Heart right ventricle (tissue), 16 donors: Measurements from ENCODE around the gene DDRGK1. TPM values are rescaled to one million over a fixed set of nuclear protein-coding genes. Genes with fewer than 3 reads are reported as not detected.

Experiments
- ATAC-seq, 8 donors: fragments of 200-7000 bp; cut with Tn5 transposase; one replicate each; pipeline ENCODE4 v1.9.1; 2020; ENCODE audit warnings: mild to moderate bottlenecking in 8 of 8, moderate library complexity in 8 of 8, moderate number of reproducible peaks in 1 of 8
- DNase-seq, 2 donors: peaks; one replicate each; pipeline ENCODE4 v3.0.0-alpha.2; 2020
- H3K27ac ChIP-seq, 10 donors: fragments of 200-600 bp; sonication (generic) in 2 of 10; one replicate each; pipeline versions ENCODE4 v1.5.0 to v1.8.0; 2020 to 2022; ENCODE audit warnings: mild to moderate bottlenecking in 3 of 10
- H3K27me3 ChIP-seq, 7 donors: fragments of 200-600 bp; one replicate each; pipeline ENCODE4 v1.8.0; 2021 to 2022; ENCODE audit warnings: mild to moderate bottlenecking in 2 of 7
- H3K36me3 ChIP-seq, 9 donors: fragments of 200-600 bp; sonication (generic) in 1 of 9; one replicate each; pipeline versions ENCODE4 v1.5.0 to v1.8.0; 2020 to 2022; ENCODE audit warnings: mild to moderate bottlenecking in 2 of 9
- H3K4me1 ChIP-seq, 9 donors: fragments of 200-600 bp; sonication (generic) in 1 of 9; one replicate each; pipeline versions ENCODE4 v1.5.0 to v1.8.0; 2020 to 2022; ENCODE audit warnings: mild to moderate bottlenecking in 4 of 9
- H3K4me3 ChIP-seq, 10 donors: fragments of 200-600 bp; sonication (generic) in 2 of 10; one replicate each; pipeline versions ENCODE4 v1.5.0 to v1.8.0; 2020 to 2022; ENCODE audit warnings: mild to moderate bottlenecking in 7 of 10, moderate library complexity in 2 of 10
- H3K9me3 ChIP-seq, 11 donors: fragments of 200-600 bp in 10 of 11; sonication (generic) in 2 of 11; one replicate each; pipeline versions ENCODE4 v1.5.0 to v1.8.0; 2013 to 2022; ENCODE audit warnings: mild to moderate bottlenecking in 2 of 11, control low read depth in 1 of 11, moderate library complexity in 1 of 11
- WGBS, 2 donors: extraction: QIAGEN DNeasy Blood & Tissue Kit; methylation state at CpG; one replicate each; pipeline ENCODE4 v1.1.7; 2013; ENCODE audit warnings: inconsistent platforms in 1 of 2; 5-methylcytosine and 5-hydroxymethylcytosine counted together
- intact Hi-C, 10 donors: fragments of 100-400 bp; cut with DNase I; formaldehyde crosslinking; loops; one replicate each; pipeline versions ENCODE4 v1.11.1 to v1.14.2; 2022
- polyA plus RNA-seq, 2 donors: library from polyadenylated mRNA; stranded (reverse); fragments of 200-250 nt; gene quantifications; one replicate each; pipeline ENCODE4 v1.2.3, GENCODE V29; 2013
- total RNA-seq, 10 donors: library from RNA; stranded (reverse); fragmentation: NEBNext Ultra II Directional in 3 of 10; extraction: Animal tissue kit (Norgen Biotek cat#: 25700) in 3 of 10; gene quantifications; one replicate each; pipeline versions ENCODE4 v1.2.1 to v1.2.4, GENCODE V29; 2021 to 2023
- TF ChIP-seq, protein P1 (sequence below), 9 donors: fragments of 200-600 bp; sonication (generic) in 2 of 9; IDR thresholded peaks; one replicate each; pipeline versions ENCODE4 v1.5.0 to v1.8.0; 2021 to 2022; ENCODE audit warnings: antibody characterized with exemption in 9 of 9, mild to moderate bottlenecking in 5 of 9, moderate library complexity in 1 of 9
- donor health status: Arrhythmogenic right ventricular cardiomyopathy.
- donor health status: ischemic (EF 13 %, LVEDD 7.1; RV severe dilation, severe dysfunction).
- donor health status: healthy with polysubstance abuse.
- donor health status: DM: no; HTN: yes; CAD: no.
- donor health status: DM: no; HTN: no; CAD: no.
- donor health status: ischemic (EF 25% LVEDD 6.9; RV normal size, moderate dysfunction).
- donor health status: ischemic (EF 25% LVEDD 5.7; RV mildly dilated, moderate dysfunction).
- donor health status: healthy.
- donor health status: DM: yes; HTN: yes; CAD: no.
- donor health status: Ischemic cardiomyopathy.
- donor health status: ischemic (EF 35%, LVEDD 5.7; RV mildly dilated, moderate dysfunction).
- donor health status: nonischemic (EF 11% LVEDD 7.7; RV severe dilation, severe dysfunction).
- donor health status: DM: yes; HTN: yes; CAD: no.
- donor health status: PGD.
- donor health status: ischemic (EF 29% LVEDD 5.4; RV normal size, mild dysfunction).
- donor health status: nonischemic (EF 23%, LVEDD 6.1; RV moderate dilation, normal function).

DDRGK1 gene
- total and polyA plus RNA-seq, 12 donors: 25.2 to 77.1 (median 30.9) TPM

DNA sequence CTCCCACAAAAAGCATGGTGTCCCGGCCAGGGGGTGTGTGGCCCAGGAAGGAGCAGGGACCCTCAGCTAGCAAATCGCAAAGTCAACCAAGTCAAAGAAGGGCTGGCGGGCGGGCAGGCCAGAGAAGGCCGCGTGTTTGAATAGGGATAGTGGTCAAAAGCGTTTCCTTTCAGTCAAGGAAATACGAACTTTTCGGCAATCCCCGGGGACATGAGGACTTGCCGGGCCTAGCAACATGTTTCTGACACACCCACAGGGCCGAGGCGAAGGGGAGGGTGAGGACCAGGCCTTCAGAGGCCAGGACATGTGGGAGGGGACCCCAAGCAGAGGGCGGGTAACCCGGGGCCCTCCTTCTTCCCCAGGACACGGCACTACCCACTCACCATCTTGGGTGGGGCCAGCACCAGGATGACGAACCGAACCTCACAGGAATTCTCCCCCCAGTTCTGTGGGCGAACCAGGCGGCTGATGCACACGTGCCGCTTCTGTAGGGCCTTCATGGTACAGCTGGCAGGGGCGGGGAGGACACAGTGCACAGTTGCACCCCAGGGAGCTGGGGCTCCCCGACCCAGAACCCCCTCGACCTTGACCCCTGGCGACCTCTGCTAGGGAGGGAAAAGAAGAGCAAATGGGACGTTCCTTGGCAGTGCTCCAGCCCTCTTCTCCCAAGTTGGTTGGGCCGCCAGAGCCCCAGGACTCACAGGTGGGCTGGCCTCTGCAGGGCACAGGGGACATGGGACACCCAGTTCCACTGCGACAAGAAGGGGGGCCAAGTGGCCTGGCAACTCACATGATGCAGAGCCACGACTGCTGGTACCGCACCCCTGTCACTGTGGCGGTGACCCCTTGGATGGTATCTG lies 28.9 kb upstream of the DDRGK1 start:
- 88 to 90% methylated on average over 32 of the region's 32 CpGs for WGBS, 2 donors
- TF ChIP-seq, protein P1, sequence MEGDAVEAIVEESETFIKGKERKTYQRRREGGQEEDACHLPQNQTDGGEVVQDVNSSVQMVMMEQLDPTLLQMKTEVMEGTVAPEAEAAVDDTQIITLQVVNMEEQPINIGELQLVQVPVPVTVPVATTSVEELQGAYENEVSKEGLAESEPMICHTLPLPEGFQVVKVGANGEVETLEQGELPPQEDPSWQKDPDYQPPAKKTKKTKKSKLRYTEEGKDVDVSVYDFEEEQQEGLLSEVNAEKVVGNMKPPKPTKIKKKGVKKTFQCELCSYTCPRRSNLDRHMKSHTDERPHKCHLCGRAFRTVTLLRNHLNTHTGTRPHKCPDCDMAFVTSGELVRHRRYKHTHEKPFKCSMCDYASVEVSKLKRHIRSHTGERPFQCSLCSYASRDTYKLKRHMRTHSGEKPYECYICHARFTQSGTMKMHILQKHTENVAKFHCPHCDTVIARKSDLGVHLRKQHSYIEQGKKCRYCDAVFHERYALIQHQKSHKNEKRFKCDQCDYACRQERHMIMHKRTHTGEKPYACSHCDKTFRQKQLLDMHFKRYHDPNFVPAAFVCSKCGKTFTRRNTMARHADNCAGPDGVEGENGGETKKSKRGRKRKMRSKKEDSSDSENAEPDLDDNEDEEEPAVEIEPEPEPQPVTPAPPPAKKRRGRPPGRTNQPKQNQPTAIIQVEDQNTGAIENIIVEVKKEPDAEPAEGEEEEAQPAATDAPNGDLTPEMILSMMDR (IDR thresholded peaks at IDR 0.05): no peak
- H3K4me3 ChIP-seq: no peak overlapping the region
- intact Hi-C loops: no loop called here
- H3K4me1 ChIP-seq: peaks cover under 1 to 9% (median 8%) of the 10 kb centered on the region in 9 donors
- H3K27ac ChIP-seq: no peak overlapping the region
- H3K9me3 ChIP-seq: no peaks in the 10 kb centered on the region
- no peak for ATAC-seq
- H3K36me3 ChIP-seq: no peaks in the 10 kb centered on the region
- no peak for DNase-seq
- H3K27me3 ChIP-seq: peaks cover 5 to 31% (median 25%) of the 10 kb centered on the region in 7 donors

DNA sequence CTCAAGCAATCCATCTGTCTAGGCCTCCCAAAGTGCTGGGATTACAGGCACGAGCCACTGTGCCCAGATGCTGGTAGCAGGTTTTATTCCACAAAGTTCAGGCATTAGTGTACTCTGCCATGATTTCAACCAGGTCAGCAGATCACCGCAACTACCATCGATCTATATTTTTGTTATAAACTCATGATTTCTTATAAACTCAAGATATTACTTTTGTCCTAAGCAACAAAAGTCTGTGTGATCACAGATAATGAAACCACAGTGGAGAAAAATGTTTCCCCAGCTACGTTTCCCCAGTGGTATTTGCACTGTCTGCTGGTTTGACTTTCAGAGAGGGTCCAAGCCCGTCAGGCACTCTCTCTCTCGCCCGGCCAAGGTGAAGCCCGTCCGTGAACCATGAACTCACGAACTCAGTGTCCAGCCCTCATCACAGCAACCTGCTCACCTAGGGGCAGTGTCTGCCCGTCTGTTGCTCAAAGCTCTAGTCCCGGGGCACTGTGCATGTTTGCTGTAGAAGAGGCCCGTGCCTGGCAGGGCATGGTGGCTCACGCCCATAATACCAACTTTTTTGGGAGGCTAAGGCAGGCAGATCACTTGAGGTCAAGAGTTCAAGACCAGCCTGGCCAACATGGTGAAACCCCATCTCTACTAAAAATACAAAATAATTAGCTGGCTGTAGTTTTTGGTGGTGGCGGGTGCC lies 27.6 kb upstream of the DDRGK1 start:
- Histone ChIP-seq H3K27ac (no peak overlapping the region), H3K4me3 (no peak overlapping the region), H3K27me3 (peaks cover 0 to 17% (median 14%) of the 10 kb centered on the region in 7 donors), H3K36me3 (peaks cover 0 to 4% (median 0%) of the 10 kb centered on the region in 9 donors), H3K9me3 (no peaks in the 10 kb centered on the region), H3K4me1 (no peaks in the 10 kb centered on the region)
- DNase-seq (no peak), ATAC-seq (no peak)
- WGBS, 2 donors: 93 to 96% methylated on average over 15 of the region's 15 CpGs
- TF ChIP-seq, protein P1 (IDR thresholded peaks at IDR 0.05): no peak
- intact Hi-C loops: no loop called here

DNA sequence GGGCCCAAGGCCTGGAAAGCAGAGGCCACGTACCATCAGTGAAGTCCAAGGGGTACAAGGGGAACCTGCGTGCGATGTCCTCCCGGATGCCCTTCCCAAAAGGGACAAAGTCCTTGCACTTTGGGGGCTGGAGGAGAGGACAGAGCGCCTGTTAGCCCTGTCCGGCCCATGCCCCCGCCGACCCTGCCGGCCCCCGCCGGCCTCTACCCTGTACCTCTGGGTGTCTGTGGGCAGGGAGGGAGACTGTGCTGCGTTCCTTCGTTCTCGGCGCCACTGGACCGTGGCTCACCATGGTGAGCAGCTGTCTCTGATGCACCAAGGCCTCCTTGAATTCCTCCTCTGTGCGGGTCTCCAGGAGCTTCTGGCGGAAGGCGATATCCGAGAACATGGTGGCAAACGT lies 26.6 kb upstream of the DDRGK1 start:
- H3K4me1 ChIP-seq: no peaks in the 10 kb centered on the region
- no peaks in the 10 kb centered on the region for H3K9me3 ChIP-seq
- DNase-seq (no peak), ATAC-seq (no peak)
- WGBS, 2 donors: 95 to 96% methylated on average over 20 to 21 of the region's 21 CpGs
- no peak overlapping the region for H3K27ac ChIP-seq
- TF ChIP-seq, protein P1 (IDR thresholded peaks at IDR 0.05): no peak
- peaks cover 0 to 8% (median 6%) of the 10 kb centered on the region in 7 donors for H3K27me3 ChIP-seq
- intact Hi-C loops: no loop called here
- no peak overlapping the region for H3K4me3 ChIP-seq
- H3K36me3 ChIP-seq: peaks cover 0 to 6% (median 0%) of the 10 kb centered on the region in 9 donors

DNA sequence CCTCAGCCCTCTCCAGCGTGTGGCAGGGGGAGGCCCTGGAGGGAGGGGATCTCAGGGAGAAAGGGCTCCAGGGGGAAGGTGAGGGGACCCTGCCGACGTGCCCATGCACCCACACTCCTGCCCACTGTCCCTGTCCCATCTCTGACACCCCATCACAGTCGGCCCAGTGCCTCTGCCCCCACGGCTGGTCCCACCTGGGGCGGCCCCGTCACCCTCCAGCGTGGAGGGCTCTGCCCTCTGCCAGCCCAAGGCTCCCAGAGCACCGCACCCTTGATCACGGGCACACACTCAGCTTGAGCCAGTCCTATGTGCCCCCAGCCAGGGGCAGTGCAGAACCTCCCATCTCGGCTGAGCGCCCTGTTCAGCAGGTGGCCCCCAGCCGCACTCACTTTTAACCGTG lies 25.3 kb upstream of the DDRGK1 start:
- WGBS, 2 donors: 95 to 99% methylated on average over 14 of the region's 14 CpGs
- peaks cover 0 to 11% (median 0%) of the 10 kb centered on the region in 9 donors for H3K36me3 ChIP-seq
- peaks cover 0 to under 1% (median 0%) of the 10 kb centered on the region in 7 donors for H3K27me3 ChIP-seq
- ATAC-seq (peak in 1 of 8 donors; percentile 14), DNase-seq (no peak)
- intact Hi-C loops: loop anchor here in 2 of 10 donors (10.0 kb wide), 2 partner anchors 55 to 85 kb away; no protein-coding TSS in a partner anchor
- H3K4me1 ChIP-seq: no peaks in the 10 kb centered on the region
- H3K9me3 ChIP-seq: no peaks in the 10 kb centered on the region
- TF ChIP-seq, protein P1 (IDR thresholded peaks at IDR 0.05): no peak
- no peak overlapping the region for H3K4me3 ChIP-seq
- no peak overlapping the region for H3K27ac ChIP-seq
